ENCODE measurements around the gene TTLL1.

GRCh38 chr22:43110444-43110926 is 21.3 kb upstream of the TTLL1 start, which contains the start of gene BIK:
- no peak for TF ChIP-seq POLR2A (IDR thresholded peaks at IDR 0.05; ENCODE audit: low read depth, low read length)
- no peak for TF ChIP-seq POLR2AphosphoS5 (IDR thresholded peaks at IDR 0.05; ENCODE audit: low read depth, low read length)

Measured in GM12892 (cell line).